H9 (cell line): Measurements from ENCODE around the gene CHST15. TPM values are rescaled to one million over a fixed set of nuclear protein-coding genes. Genes with fewer than 3 reads are reported as not detected.

ENCODE experiments used
- DNase-seq: peaks from one replicate; pipeline ENCODE4 v3.0.0-alpha.2; 2017
- H2AFZ ChIP-seq: one replicate; pipeline ENCODE4 v1.6.1; 2013; ENCODE audit warnings: mild to moderate bottlenecking, low read length, control low read depth, moderate library complexity
- H2AK5ac ChIP-seq: 2 replicates; pipeline ENCODE4 v1.6.1; 2013; ENCODE audit warnings: low read length, control low read depth, mixed read lengths; ENCODE audit not compliant: insufficient read length
- H2BK120ac ChIP-seq: one replicate; pipeline ENCODE4 v1.6.1; 2013; ENCODE audit warnings: low read depth, mild to moderate bottlenecking, low read length, control low read depth, inconsistent platforms; ENCODE audit not compliant: poor library complexity, severe bottlenecking
- H2BK12ac ChIP-seq: 2 replicates; pipeline ENCODE4 v1.6.1; 2013; ENCODE audit warnings: low read length, control low read depth, mixed read lengths, low read depth; ENCODE audit not compliant: insufficient read length
- H2BK15ac ChIP-seq: 2 replicates; pipeline ENCODE4 v1.6.1; 2013; ENCODE audit warnings: low read depth, low read length, control low read depth
- H2BK20ac ChIP-seq: one replicate; pipeline ENCODE4 v1.6.1; 2013; ENCODE audit warnings: low read depth, mild to moderate bottlenecking, low read length, control low read depth, inconsistent platforms; ENCODE audit not compliant: poor library complexity, severe bottlenecking
- H2BK5ac ChIP-seq: 2 replicates; pipeline ENCODE4 v1.6.1; 2013; ENCODE audit warnings: low read length, control low read depth, mixed read lengths; ENCODE audit not compliant: insufficient read length
- H3K14ac ChIP-seq: 2 replicates; pipeline ENCODE4 v1.6.1; 2013; ENCODE audit warnings: low read length, control low read depth; ENCODE audit not compliant: insufficient read depth
- H3K18ac ChIP-seq: 2 replicates; pipeline ENCODE4 v1.6.1; 2013; ENCODE audit warnings: low read depth, mild to moderate bottlenecking, mixed read lengths, low read length, control low read depth; ENCODE audit not compliant: insufficient read length
- H3K23ac ChIP-seq: 2 replicates; pipeline ENCODE4 v1.6.1; 2013; ENCODE audit warnings: low read length, control low read depth, mixed read lengths, low read depth; ENCODE audit not compliant: insufficient read length
- H3K23me2 ChIP-seq: 2 replicates; pipeline ENCODE4 v1.6.1; 2013; ENCODE audit warnings: low read depth, mild to moderate bottlenecking, mixed read lengths, low read length, control low read depth; ENCODE audit not compliant: insufficient read length, poor library complexity, severe bottlenecking
- H3K27ac ChIP-seq: 2 replicates; pipeline ENCODE4 v1.5.1; 2013; ENCODE audit warnings: low read length, control low read depth, mixed read lengths, low read depth; ENCODE audit not compliant: insufficient read length
- H3K27me3 ChIP-seq: 2 replicates; pipeline ENCODE4 v1.6.1; 2013; ENCODE audit warnings: low read length, control low read depth, inconsistent platforms; ENCODE audit not compliant: insufficient read depth
- H3K4ac ChIP-seq: 2 replicates; pipeline ENCODE4 v1.6.1; 2013; ENCODE audit warnings: low read depth, mild to moderate bottlenecking, control low read depth, inconsistent platforms, low read length, moderate library complexity
- H3K4me1 ChIP-seq: 2 replicates; pipeline ENCODE4 v1.6.1; 2013; ENCODE audit warnings: low read length, control low read depth, inconsistent platforms; ENCODE audit not compliant: insufficient read depth
- H3K4me2 ChIP-seq: 2 replicates; pipeline ENCODE4 v1.6.1; 2013; ENCODE audit warnings: low read length, control low read depth, mixed read lengths; ENCODE audit not compliant: insufficient read length, insufficient read depth
- H3K56ac ChIP-seq: 2 replicates; pipeline ENCODE4 v1.6.1; 2013; ENCODE audit warnings: low read depth, mild to moderate bottlenecking, mixed read lengths, low read length, control low read depth; ENCODE audit not compliant: insufficient read length
- H3K79me1 ChIP-seq: 2 replicates; pipeline ENCODE4 v1.6.1; 2013; ENCODE audit warnings: low read depth, mild to moderate bottlenecking, moderate library complexity, low read length, control low read depth, inconsistent platforms; ENCODE audit not compliant: insufficient read depth, poor library complexity, severe bottlenecking
- H3K79me2 ChIP-seq: 2 replicates; pipeline ENCODE4 v1.6.1; 2013; ENCODE audit warnings: low read length, control low read depth, inconsistent platforms; ENCODE audit not compliant: insufficient read depth
- H3K9ac ChIP-seq: 2 replicates; pipeline ENCODE4 v1.6.1; 2013; ENCODE audit warnings: low read length, control low read depth, mixed read lengths; ENCODE audit not compliant: insufficient read length; ENCODE audit errors: extremely low read depth
- H3K9me3 ChIP-seq: one replicate; pipeline ENCODE4 v1.6.1; 2013; ENCODE audit warnings: low read depth, low read length, inconsistent platforms; ENCODE audit not compliant: control insufficient read depth
- H3T11ph ChIP-seq: one replicate; pipeline ENCODE4 v1.6.1; 2013; ENCODE audit warnings: mild to moderate bottlenecking, low read length, control low read depth, inconsistent platforms
- H4K20me1 ChIP-seq: one replicate; pipeline ENCODE4 v1.6.1; 2013; ENCODE audit not compliant: control insufficient read depth, insufficient read length, insufficient read depth
- H4K5ac ChIP-seq: 2 replicates; pipeline ENCODE4 v1.6.1; 2013; ENCODE audit warnings: low read depth, mild to moderate bottlenecking, mixed read lengths, low read length, control low read depth; ENCODE audit not compliant: insufficient read length
- H4K8ac ChIP-seq: replicated peaks from 2 replicates; pipeline ENCODE4 v1.6.1; 2013; ENCODE audit warnings: low read length, control low read depth, mixed read lengths, low read depth; ENCODE audit not compliant: insufficient read length
- H4K91ac ChIP-seq: 2 replicates; pipeline ENCODE4 v1.6.1; 2013; ENCODE audit warnings: low read depth, mild to moderate bottlenecking, moderate library complexity, mixed read lengths, low read length, control low read depth; ENCODE audit not compliant: insufficient read length
- H3K27ac Mint-ChIP-seq, 3 experiments: 2 replicates in 2 of 3; 3 replicates in 1 of 3; pipeline ENCODE4 v1.8.0; 2020 to 2021; ENCODE audit warnings: mixed read lengths in 3 of 3, mild to moderate bottlenecking in 1 of 3, moderate library complexity in 1 of 3
- H3K27me3 Mint-ChIP-seq: 2 replicates; pipeline ENCODE4 v1.8.0; 2021; ENCODE audit warnings: low read depth, mild to moderate bottlenecking, moderate library complexity, mixed read lengths
- H3K36me3 Mint-ChIP-seq, 3 experiments: 2 replicates in 2 of 3; 3 replicates in 1 of 3; pipeline ENCODE4 v1.8.0; 2020 to 2021; ENCODE audit warnings: low read depth in 3 of 3, mixed read lengths in 3 of 3; ENCODE audit not compliant: insufficient read depth in 1 of 3
- H3K4me1 Mint-ChIP-seq, 2 experiments: 2 replicates each; pipeline ENCODE4 v1.8.0; 2020; ENCODE audit warnings: mixed read lengths in 2 of 2
- H3K4me3 Mint-ChIP-seq, 2 experiments: 2 replicates in 1 of 2; 3 replicates in 1 of 2; pipeline ENCODE4 v1.8.0; 2020 to 2021; ENCODE audit warnings: mild to moderate bottlenecking in 2 of 2, mixed read lengths in 2 of 2, moderate library complexity in 1 of 2
- H3K9me3 Mint-ChIP-seq, 2 experiments: 2 replicates in 1 of 2; 3 replicates in 1 of 2; pipeline ENCODE4 v1.8.0; 2020; ENCODE audit warnings: mild to moderate bottlenecking in 2 of 2, mixed read lengths in 2 of 2, moderate library complexity in 1 of 2
- CTCF ChIP-seq: fragments of 200-600 bp; sonication (generic); conservative IDR thresholded peaks from 3 replicates; pipeline ENCODE4 v1.8.0; 2021; ENCODE audit warnings: antibody characterized with exemption, mild to moderate bottlenecking
- WGBS: extraction: QIAGEN DNeasy Blood & Tissue Kit; methylation state at CpG from one replicate; pipeline ENCODE4 v1.1.7; 2013; ENCODE audit warnings: missing lambda C conversion rate, low lambda C conversion rate, mixed read lengths; ENCODE audit not compliant: insufficient read length; ENCODE audit errors: extremely low coverage; 5-methylcytosine and 5-hydroxymethylcytosine counted together
- total RNA-seq: library from RNA; stranded (reverse); gene quantifications from 2 replicates; pipeline ENCODE4 v1.2.1, GENCODE V29; 2021

The CHST15 gene
- total RNA-seq, 1 experiment from 2014 or later: 8.7 TPM

GRCh38 chr10:123974406-123974805 lies 119.0 kb downstream of the CHST15 start:
- H4K5ac ChIP-seq: no peak overlapping the region
- H2BK12ac ChIP-seq: no peak overlapping the region
- H3T11ph ChIP-seq: no peak overlapping the region
- H3K4me1 Mint-ChIP-seq: peaks cover 23 to 31% of the 10 kb centered on the region in 2 experiments
- no peak overlapping the region for H4K8ac ChIP-seq
- no peaks in the 10 kb centered on the region for H3K9me3 ChIP-seq
- H4K91ac ChIP-seq: no peak overlapping the region
- H3K27ac ChIP-seq: no peak overlapping the region
- H2AFZ ChIP-seq: no peak overlapping the region
- H2AK5ac ChIP-seq: no peak overlapping the region
- H3K79me2 ChIP-seq: no peaks in the 10 kb centered on the region
- no peak overlapping the region for H2BK15ac ChIP-seq
- TF ChIP-seq CTCF: no peak
- H3K27ac Mint-ChIP-seq: no peak overlapping the region
- H3K4me3 Mint-ChIP-seq: peak overlapping the region in 1 of 2 experiments; percentile 21; a peak in 1 of 5 replicates
- H3K4me2 ChIP-seq: no peak overlapping the region
- WGBS: no CpG with 5 or more reads among the region's 4 CpGs
- no peak overlapping the region for H2BK20ac ChIP-seq
- H3K56ac ChIP-seq: no peak overlapping the region
- no peak overlapping the region for H3K9ac ChIP-seq
- no peak overlapping the region for H3K23ac ChIP-seq
- peaks cover 8% of the 10 kb centered on the region for H3K23me2 ChIP-seq
- H3K9me3 Mint-ChIP-seq: peaks cover 9 to 21% of the 10 kb centered on the region in 2 experiments; a peak in 4 of 5 replicates
- H3K4me1 ChIP-seq: peaks cover 5% of the 10 kb centered on the region; the same call in 1 of the 2 replicates
- no peak overlapping the region for H3K14ac ChIP-seq
- H3K4ac ChIP-seq: no peak overlapping the region
- no peak overlapping the region for H2BK5ac ChIP-seq
- no peaks in the 10 kb centered on the region for H3K79me1 ChIP-seq
- no peak overlapping the region for H2BK120ac ChIP-seq
- H3K27me3 ChIP-seq: peaks cover 16% of the 10 kb centered on the region; the same call in 1 of the 2 replicates
- no peak for DNase-seq
- H4K20me1 ChIP-seq: no peaks in the 10 kb centered on the region
- H3K36me3 Mint-ChIP-seq: peaks cover 0 to 6% (median 2%) of the 10 kb centered on the region in 3 experiments; a peak in 5 of 7 replicates
- H3K27me3 Mint-ChIP-seq: peaks cover 72% of the 10 kb centered on the region
- H3K18ac ChIP-seq: no peak overlapping the region
